ENCODE data around the gene NPEPL1.
"Not testable (repeated sequence)": the region's sequence is repeated elsewhere in the genome, so short reads cannot be mapped to it uniquely, and the experiment has no call there.

Gene NPEPL1

GRCh38 chr20:58692579-58693225 is at the start of gene NPEPL1:
Gene NPEPL1 (plus strand): TSS chr20:58692800. CDS start chr20:58692901, 101 bp downstream.
- no peak for FAIRE-seq

GRCh38 chr20:58642896-58643295 is 49.7 kb upstream of the NPEPL1 start:
- FAIRE-seq, result not testable (repeated sequence)

GRCh38 chr20:58645412-58645968 is 47.1 kb upstream of the NPEPL1 start:
- no peak for FAIRE-seq

- FAIRE-seq, result no peak
These were observed 46.3 kb upstream of the NPEPL1 start for GRCh38 chr20:58646257-58646656.

GRCh38 chr20:58646703-58647102 is 45.9 kb upstream of the NPEPL1 start:
- no peak for FAIRE-seq

GRCh38 chr20:58647162-58647795 is 45.3 kb upstream of the NPEPL1 start:
- FAIRE-seq, result no peak

- no peak for FAIRE-seq
These were observed 44.7 kb upstream of the NPEPL1 start for GRCh38 chr20:58647796-58648501.

- not testable (repeated sequence) for FAIRE-seq
These were observed 44.1 kb upstream of the NPEPL1 start for GRCh38 chr20:58648502-58648825.

- no peak for FAIRE-seq
These were observed 43.1 kb upstream of the NPEPL1 start for GRCh38 chr20:58649288-58650180.

GRCh38 chr20:58650181-58650775 is 42.3 kb upstream of the NPEPL1 start:
- no peak for FAIRE-seq

- FAIRE-seq, result no peak
These were observed 41.6 kb upstream of the NPEPL1 start, which contains the start of gene STX16 for GRCh38 chr20:58650776-58651558. Gene STX16 (plus strand): TSS chr20:58651283. CDS start chr20:58652007, 724 bp downstream.

GRCh38 chr20:58651559-58651945 is 41.0 kb upstream of the NPEPL1 start:
- no peak for FAIRE-seq

- FAIRE-seq, result no peak
These were observed 40.5 kb upstream of the NPEPL1 start for GRCh38 chr20:58651946-58652605.

GRCh38 chr20:58652606-58653294 is 39.9 kb upstream of the NPEPL1 start:
- FAIRE-seq, result peak; percentile 41

GRCh38 chr20:58654337-58654736 is 38.3 kb upstream of the NPEPL1 start:
- no peak for FAIRE-seq

GRCh38 chr20:58655328-58656107 is 37.1 kb upstream of the NPEPL1 start:
- no peak for FAIRE-seq

GRCh38 chr20:58656831-58657230 is 35.8 kb upstream of the NPEPL1 start:
- FAIRE-seq, result no peak

GRCh38 chr20:58657262-58657661 is 35.3 kb upstream of the NPEPL1 start:
- FAIRE-seq, result peak; percentile 83

GRCh38 chr20:58657986-58658385 is 34.6 kb upstream of the NPEPL1 start:
- no peak for FAIRE-seq
